Measurements from ENCODE around the gene DUSP22.
"Not testable (repeated sequence)": the region's sequence is repeated elsewhere in the genome, so short reads cannot be mapped to it uniquely, and the experiment has no call there.

DUSP22 gene

GRCh38 chr6:363291-363690 is 71.0 kb downstream of the DUSP22 start:
- ATAC-seq (no peak), DNase-seq (no peak)
- H3K9me3 Mint-ChIP-seq = peaks cover 13% of the 10 kb centered on the region
- H3K4me1 Mint-ChIP-seq = peaks cover 6% of the 10 kb centered on the region
- no peaks in the 10 kb centered on the region for H3K36me3 Mint-ChIP-seq (ENCODE audit: low read depth)
- no peaks in the 10 kb centered on the region for H3K27me3 Mint-ChIP-seq
- no peak overlapping the region for H3K4me3 Mint-ChIP-seq
- no peak overlapping the region for H3K27ac Mint-ChIP-seq

- DNase-seq = no peak
- H3K36me3 Mint-ChIP-seq (ENCODE audit: low read depth) = no peaks in the 10 kb centered on the region
- ATAC-seq = no peak
- H3K4me1 Mint-ChIP-seq = peaks cover 3% of the 10 kb centered on the region
- no peak overlapping the region for H3K27ac Mint-ChIP-seq
- H3K9me3 Mint-ChIP-seq = peaks cover 13% of the 10 kb centered on the region
- H3K27me3 Mint-ChIP-seq = no peaks in the 10 kb centered on the region
- H3K4me3 Mint-ChIP-seq = no peak overlapping the region
Measured at GRCh38 chr6:363909-364308, 71.6 kb downstream of the DUSP22 start.

GRCh38 chr6:364609-365540 is 72.6 kb downstream of the DUSP22 start:
- peaks cover 13% of the 10 kb centered on the region for H3K9me3 Mint-ChIP-seq
- H3K4me3 Mint-ChIP-seq = no peak overlapping the region
- H3K27me3 Mint-ChIP-seq = peaks cover 1% of the 10 kb centered on the region
- H3K4me1 Mint-ChIP-seq = peaks cover 3% of the 10 kb centered on the region
- ATAC-seq = no peak
- DNase-seq = no peak
- H3K27ac Mint-ChIP-seq = no peak overlapping the region
- no peaks in the 10 kb centered on the region for H3K36me3 Mint-ChIP-seq (ENCODE audit: low read depth)

- H3K36me3 Mint-ChIP-seq (ENCODE audit: low read depth) = no peaks in the 10 kb centered on the region
- H3K27ac Mint-ChIP-seq = no peak overlapping the region
- ATAC-seq = no peak
- peaks cover 3% of the 10 kb centered on the region for H3K27me3 Mint-ChIP-seq
- peaks cover 15% of the 10 kb centered on the region for H3K9me3 Mint-ChIP-seq
- DNase-seq = no peak
- H3K4me1 Mint-ChIP-seq = peaks cover 3% of the 10 kb centered on the region
- H3K4me3 Mint-ChIP-seq = no peak overlapping the region
Measured at GRCh38 chr6:365835-366234, 73.5 kb downstream of the DUSP22 start.

- H3K27me3 Mint-ChIP-seq = peaks cover 4% of the 10 kb centered on the region
- no peak for ATAC-seq
- peaks cover 3% of the 10 kb centered on the region for H3K4me1 Mint-ChIP-seq
- DNase-seq = no peak
- no peaks in the 10 kb centered on the region for H3K36me3 Mint-ChIP-seq (ENCODE audit: low read depth)
- H3K9me3 Mint-ChIP-seq = peaks cover 17% of the 10 kb centered on the region
- H3K4me3 Mint-ChIP-seq = no peak overlapping the region
- no peak overlapping the region for H3K27ac Mint-ChIP-seq
Measured at GRCh38 chr6:366389-367297, 74.4 kb downstream of the DUSP22 start.

GRCh38 chr6:367298-367794 is 75.1 kb downstream of the DUSP22 start:
- ATAC-seq = no peak
- Mint-ChIP-seq H3K27me3 (peaks cover 4% of the 10 kb centered on the region), H3K9me3 (peaks cover 17% of the 10 kb centered on the region), H3K27ac (no peak overlapping the region), H3K36me3 (ENCODE audit: low read depth) (no peaks in the 10 kb centered on the region), H3K4me1 (peaks cover 3% of the 10 kb centered on the region), H3K4me3 (no peak overlapping the region)
- DNase-seq = no peak

- DNase-seq (no peak), ATAC-seq (no peak)
- Mint-ChIP-seq H3K27me3 (peaks cover 10% of the 10 kb centered on the region), H3K36me3 (ENCODE audit: low read depth) (no peaks in the 10 kb centered on the region), H3K9me3 (peaks cover 17% of the 10 kb centered on the region), H3K27ac (no peak overlapping the region), H3K4me3 (no peak overlapping the region), H3K4me1 (peaks cover 8% of the 10 kb centered on the region)
Measured at GRCh38 chr6:367891-368630, 75.8 kb downstream of the DUSP22 start.

GRCh38 chr6:369559-370431 is 77.5 kb downstream of the DUSP22 start:
- H3K9me3 Mint-ChIP-seq = peaks cover 7% of the 10 kb centered on the region
- no peak overlapping the region for H3K27ac Mint-ChIP-seq
- H3K4me3 Mint-ChIP-seq = no peak overlapping the region
- ATAC-seq (no peak), DNase-seq (no peak)
- H3K27me3 Mint-ChIP-seq = peaks cover 20% of the 10 kb centered on the region
- H3K36me3 Mint-ChIP-seq (ENCODE audit: low read depth) = no peaks in the 10 kb centered on the region
- H3K4me1 Mint-ChIP-seq = peaks cover 8% of the 10 kb centered on the region

- H3K27me3 Mint-ChIP-seq = peaks cover 24% of the 10 kb centered on the region
- H3K4me3 Mint-ChIP-seq = no peak overlapping the region
- H3K27ac Mint-ChIP-seq = no peak overlapping the region
- ATAC-seq = no peak
- peaks cover 5% of the 10 kb centered on the region for H3K9me3 Mint-ChIP-seq
- H3K36me3 Mint-ChIP-seq (ENCODE audit: low read depth) = no peaks in the 10 kb centered on the region
- no peak for DNase-seq
- peaks cover 6% of the 10 kb centered on the region for H3K4me1 Mint-ChIP-seq
Measured at GRCh38 chr6:370555-370954, 78.3 kb downstream of the DUSP22 start.

GRCh38 chr6:371851-372250 is 79.6 kb downstream of the DUSP22 start:
- not testable (repeated sequence) for DNase-seq; H3K4me1 Mint-ChIP-seq; H3K9me3 Mint-ChIP-seq; H3K27ac Mint-ChIP-seq; ATAC-seq; H3K4me3 Mint-ChIP-seq; H3K36me3 Mint-ChIP-seq (ENCODE audit: low read depth)
- H3K27me3 Mint-ChIP-seq = peaks cover 29% of the 10 kb centered on the region

GRCh38 chr6:372336-372911 is 80.1 kb downstream of the DUSP22 start:
- Mint-ChIP-seq H3K27ac (no peak overlapping the region), H3K4me3 (no peak overlapping the region), H3K27me3 (peaks cover 29% of the 10 kb centered on the region), H3K36me3 (ENCODE audit: low read depth) (no peaks in the 10 kb centered on the region), H3K9me3 (peaks cover 4% of the 10 kb centered on the region), H3K4me1 (peaks cover 12% of the 10 kb centered on the region)
- DNase-seq = no peak
- no peak for ATAC-seq

GRCh38 chr6:373031-373430 is 80.7 kb downstream of the DUSP22 start:
- no peak overlapping the region for H3K27ac Mint-ChIP-seq
- no peak overlapping the region for H3K4me3 Mint-ChIP-seq
- H3K9me3 Mint-ChIP-seq = peaks cover 4% of the 10 kb centered on the region
- H3K4me1 Mint-ChIP-seq = peaks cover 16% of the 10 kb centered on the region
- peaks cover 31% of the 10 kb centered on the region for H3K27me3 Mint-ChIP-seq
- DNase-seq = no peak
- ATAC-seq = no peak
- no peaks in the 10 kb centered on the region for H3K36me3 Mint-ChIP-seq (ENCODE audit: low read depth)
